Fibroblast of the aortic adventitia (primary cell): ENCODE measurements around the gene AFG3L2. TPM values are rescaled to one million over a fixed set of nuclear protein-coding genes. Genes with fewer than 3 reads are reported as not detected.

Experiments
- DNase-seq: peaks from one replicate; pipeline ENCODE4 v3.0.0-alpha.2; 2010; ENCODE audit warnings: low read depth
- H3K4me3 ChIP-seq: 2 replicates; pipeline ENCODE4 v1.5.1; 2011; ENCODE audit warnings: low read depth, mild to moderate bottlenecking, control low read depth, low read length, moderate library complexity
- total RNA-seq: library from RNA; depleted of rRNA; stranded (reverse); fragments of >200 nt; gene quantifications from 2 replicates; pipeline ENCODE4 v1.2.3, GENCODE V29; 2012; ENCODE audit warnings: low replicate concordance
- TF ChIP-seq, protein P1 (sequence below): IDR thresholded peaks from 2 replicates; pipeline ENCODE4 v1.5.1; 2011; ENCODE audit warnings: mild to moderate bottlenecking, low read length, control low read depth, inconsistent platforms; ENCODE audit not compliant: insufficient read depth

AFG3L2 gene
- total RNA-seq, 1 donor: 37.3 TPM

DNA sequence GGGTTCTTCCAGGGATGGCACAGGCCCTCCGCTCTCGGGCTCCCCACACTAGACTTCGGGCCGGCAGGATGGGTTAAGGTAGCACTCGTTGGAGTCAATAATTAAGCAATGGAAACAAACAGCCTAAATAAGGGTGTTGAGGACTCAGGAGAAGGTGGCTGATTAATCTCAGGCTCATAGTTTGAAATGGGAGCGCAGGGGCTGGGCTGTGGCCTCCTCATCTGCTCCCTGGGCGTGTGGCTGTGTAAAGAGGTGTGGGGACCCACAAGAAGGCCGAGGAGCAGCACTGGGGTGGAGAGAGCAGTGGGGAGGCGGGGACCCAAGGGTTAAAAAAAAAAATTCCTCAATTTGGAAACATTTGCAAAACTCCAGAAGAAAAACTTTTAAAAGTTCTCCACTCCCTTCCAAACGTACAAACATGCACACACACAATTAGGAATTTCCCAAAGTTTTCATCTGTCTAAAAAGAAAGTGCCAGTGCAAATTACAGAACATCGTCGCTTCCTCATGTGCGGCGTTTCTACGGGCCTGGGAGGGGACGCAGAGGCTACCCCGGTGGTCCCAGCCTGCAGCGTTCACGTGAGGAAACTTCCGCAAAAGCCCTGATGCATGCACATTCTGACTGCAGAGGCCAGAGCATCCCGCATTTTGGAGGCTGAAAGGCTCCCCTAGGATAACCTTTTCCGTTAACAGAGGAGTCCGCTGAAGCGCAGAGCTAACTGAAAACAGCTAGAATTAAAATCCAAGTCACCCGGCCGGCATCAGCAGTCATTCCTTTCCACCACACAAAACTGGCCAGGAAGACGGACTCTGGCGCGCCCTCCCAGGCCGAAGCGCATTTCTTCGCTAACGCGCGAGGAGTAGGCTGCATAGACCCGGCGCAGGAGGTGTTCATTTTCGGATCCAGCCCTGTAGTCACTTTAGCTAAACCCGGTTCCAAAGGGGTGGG is 70.0 kb downstream of the AFG3L2 start:
- TF ChIP-seq, protein P1, sequence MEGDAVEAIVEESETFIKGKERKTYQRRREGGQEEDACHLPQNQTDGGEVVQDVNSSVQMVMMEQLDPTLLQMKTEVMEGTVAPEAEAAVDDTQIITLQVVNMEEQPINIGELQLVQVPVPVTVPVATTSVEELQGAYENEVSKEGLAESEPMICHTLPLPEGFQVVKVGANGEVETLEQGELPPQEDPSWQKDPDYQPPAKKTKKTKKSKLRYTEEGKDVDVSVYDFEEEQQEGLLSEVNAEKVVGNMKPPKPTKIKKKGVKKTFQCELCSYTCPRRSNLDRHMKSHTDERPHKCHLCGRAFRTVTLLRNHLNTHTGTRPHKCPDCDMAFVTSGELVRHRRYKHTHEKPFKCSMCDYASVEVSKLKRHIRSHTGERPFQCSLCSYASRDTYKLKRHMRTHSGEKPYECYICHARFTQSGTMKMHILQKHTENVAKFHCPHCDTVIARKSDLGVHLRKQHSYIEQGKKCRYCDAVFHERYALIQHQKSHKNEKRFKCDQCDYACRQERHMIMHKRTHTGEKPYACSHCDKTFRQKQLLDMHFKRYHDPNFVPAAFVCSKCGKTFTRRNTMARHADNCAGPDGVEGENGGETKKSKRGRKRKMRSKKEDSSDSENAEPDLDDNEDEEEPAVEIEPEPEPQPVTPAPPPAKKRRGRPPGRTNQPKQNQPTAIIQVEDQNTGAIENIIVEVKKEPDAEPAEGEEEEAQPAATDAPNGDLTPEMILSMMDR: peak; percentile 37
- H3K4me3 ChIP-seq: peak overlapping the region; percentile 85
- DNase-seq: peak; percentile 78

DNA sequence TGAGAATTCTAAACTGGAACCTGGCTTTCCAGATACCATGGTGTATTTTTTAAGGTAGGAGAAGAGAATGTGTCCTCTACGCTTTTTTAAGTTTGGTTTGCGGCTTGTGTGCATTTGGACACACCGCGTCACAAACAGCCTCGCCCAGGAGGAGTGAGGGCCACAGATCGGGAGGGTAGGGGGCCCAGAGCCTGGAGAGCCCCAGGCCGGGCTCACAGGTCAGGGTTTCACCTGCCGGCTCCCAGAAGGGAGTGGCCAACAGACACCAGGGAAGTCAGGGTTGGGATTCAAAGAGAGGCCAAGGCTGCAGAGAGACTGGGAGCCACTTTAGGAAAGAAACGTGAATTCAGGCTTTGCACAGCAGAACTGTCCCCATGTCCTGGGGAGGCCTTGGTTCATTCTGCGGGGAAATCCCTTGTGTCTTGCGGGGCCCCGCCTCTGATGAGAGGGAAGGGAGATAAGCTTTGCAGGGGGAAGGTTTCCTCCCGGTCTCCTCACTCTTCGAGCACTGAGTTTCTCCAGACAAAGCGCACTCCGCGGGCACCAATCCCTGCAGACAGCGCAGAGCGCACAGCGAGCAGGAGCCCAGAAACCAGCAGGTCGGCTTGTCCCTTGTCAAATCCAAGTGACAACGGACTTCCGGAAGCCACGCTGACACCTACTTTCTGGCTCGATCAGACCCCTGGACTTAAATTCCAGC is 70.9 kb downstream of the AFG3L2 start:
- TF ChIP-seq, protein P1: no peak
- DNase-seq: no peak
- peak overlapping the region; percentile 85 for H3K4me3 ChIP-seq

DNA sequence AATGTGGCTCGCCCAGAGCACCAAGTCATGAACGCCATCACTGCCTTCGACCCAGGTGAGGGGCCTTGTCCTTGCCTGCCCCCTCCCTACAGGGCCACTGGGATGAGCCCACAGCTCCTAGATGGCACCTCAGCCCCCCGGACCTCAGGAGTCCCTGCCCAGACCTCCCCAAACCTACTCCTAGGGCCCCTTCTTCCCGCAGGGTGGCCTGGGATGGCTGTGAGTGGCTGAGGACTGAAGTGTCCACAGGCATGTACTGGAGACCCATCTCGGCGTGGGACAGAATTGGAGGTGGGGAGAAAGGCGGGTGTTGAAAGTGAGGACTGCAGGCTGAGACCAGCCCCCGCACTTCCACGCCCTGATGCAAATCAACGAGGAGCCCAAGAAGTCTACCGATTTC is 71.8 kb downstream of the AFG3L2 start:
- H3K4me3 ChIP-seq: no peak overlapping the region
- TF ChIP-seq, protein P1: no peak
- no peak for DNase-seq

- no peak for DNase-seq
- H3K4me3 ChIP-seq: no peak overlapping the region
- TF ChIP-seq, protein P1: no peak
Measured at GRCh38 chr18:12304351-12305210, 72.4 kb downstream of the AFG3L2 start.

GRCh38 chr18:12302391-12303147 is 74.5 kb downstream of the AFG3L2 start:
- no peak overlapping the region for H3K4me3 ChIP-seq
- no peak for DNase-seq
- TF ChIP-seq, protein P1: no peak
